Femur (tissue), 1 donor: ENCODE data around the gene CLDN6.

Source experiments
- DNase-seq: peaks from one replicate; pipeline ENCODE4 v3.0.0-alpha.2; 2017

CLDN6 gene

DNA sequence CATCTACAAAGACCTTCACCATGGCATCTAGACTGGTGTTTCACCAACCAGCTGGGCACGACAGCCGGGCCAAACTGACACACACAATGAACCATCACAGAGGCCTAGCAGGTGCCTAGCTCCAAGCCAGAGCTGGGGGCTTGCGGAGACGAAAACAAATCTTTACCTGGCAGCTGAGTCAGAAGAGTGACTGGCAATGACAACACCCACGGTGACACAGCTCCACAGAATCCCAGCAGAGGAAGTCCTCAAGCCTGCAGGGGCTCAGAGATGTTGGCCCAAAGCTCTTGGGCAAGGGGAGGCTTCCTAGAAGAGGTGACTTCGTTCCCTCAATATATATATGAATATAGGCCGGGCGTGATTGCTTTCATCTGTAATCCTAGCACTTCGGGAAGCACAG is 33.5 kb upstream of the CLDN6 start:
- no peak for DNase-seq

DNA sequence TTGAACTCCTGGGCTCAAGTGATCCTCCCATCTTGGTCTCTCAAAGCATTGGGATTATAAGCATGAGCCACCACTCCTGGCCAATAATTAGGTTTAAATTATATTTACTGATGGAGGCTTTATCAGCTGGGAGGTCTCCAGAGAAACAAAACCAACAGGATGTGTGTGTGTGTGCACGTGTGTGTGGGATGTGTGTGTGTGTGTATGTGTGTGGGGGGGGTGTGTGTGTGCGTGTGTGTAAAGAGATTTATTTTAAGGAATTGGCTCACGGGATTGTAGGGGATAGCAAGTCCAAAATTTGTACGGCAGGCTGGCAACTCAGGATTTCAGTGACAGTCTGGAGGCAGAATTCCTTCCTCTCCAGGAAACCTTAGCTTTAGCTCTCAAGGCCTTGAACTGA is 33.0 kb upstream of the CLDN6 start:
- DNase-seq = no peak

DNA sequence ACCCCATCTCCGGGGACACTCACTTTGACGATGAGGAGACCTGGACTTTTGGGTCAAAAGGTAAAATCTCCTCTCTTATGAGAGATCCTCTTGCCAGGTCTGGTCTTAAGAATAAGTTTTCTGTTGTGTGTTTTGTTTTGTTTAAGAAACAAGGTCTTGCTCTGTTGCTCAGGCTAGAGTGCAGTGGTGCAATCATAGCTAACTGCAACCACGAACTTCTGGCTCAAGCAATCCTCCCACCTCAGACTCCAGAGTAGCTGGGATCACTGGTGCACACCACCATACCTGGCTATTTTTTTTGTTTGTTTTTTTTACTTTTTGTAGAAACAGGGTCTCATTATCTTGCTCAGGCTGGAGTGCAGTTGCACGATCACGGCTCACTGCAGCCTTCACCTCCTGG is 32.5 kb upstream of the CLDN6 start:
- DNase-seq = no peak

DNA sequence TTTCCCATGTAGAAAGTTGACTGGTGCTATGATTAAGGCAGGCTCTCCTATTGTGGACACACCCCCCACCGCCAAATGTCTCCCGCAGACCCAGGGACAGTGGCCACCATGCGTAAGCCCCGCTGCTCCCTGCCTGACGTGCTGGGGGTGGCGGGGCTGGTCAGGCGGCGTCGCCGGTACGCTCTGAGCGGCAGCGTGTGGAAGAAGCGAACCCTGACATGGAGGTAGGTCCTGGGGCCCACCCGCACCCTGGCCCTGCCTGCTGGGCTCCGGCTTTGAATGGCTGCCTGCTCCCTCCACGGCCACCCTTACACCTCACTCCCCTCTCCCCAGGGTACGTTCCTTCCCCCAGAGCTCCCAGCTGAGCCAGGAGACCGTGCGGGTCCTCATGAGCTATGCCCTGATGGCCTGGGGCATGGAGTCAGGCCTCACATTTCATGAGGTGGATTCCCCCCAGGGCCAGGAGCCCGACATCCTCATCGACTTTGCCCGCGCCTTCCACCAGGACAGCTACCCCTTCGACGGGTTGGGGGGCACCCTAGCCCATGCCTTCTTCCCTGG is 32.0 kb upstream of the CLDN6 start:
- DNase-seq = no peak

DNA sequence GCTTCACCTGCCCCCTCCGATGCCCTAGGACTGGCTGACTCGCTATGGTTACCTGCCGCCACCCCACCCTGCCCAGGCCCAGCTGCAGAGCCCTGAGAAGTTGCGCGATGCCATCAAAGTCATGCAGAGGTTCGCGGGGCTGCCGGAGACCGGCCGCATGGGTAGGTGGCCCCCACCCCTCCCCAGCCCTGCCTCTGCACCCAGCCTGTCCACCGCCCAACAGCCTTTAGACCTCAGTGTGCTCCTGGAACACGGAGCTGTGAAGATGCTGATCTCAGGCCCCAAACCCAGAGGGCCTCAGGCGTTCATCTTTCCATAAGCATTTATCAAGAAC is 29.4 kb upstream of the CLDN6 start:
- DNase-seq = no peak

DNA sequence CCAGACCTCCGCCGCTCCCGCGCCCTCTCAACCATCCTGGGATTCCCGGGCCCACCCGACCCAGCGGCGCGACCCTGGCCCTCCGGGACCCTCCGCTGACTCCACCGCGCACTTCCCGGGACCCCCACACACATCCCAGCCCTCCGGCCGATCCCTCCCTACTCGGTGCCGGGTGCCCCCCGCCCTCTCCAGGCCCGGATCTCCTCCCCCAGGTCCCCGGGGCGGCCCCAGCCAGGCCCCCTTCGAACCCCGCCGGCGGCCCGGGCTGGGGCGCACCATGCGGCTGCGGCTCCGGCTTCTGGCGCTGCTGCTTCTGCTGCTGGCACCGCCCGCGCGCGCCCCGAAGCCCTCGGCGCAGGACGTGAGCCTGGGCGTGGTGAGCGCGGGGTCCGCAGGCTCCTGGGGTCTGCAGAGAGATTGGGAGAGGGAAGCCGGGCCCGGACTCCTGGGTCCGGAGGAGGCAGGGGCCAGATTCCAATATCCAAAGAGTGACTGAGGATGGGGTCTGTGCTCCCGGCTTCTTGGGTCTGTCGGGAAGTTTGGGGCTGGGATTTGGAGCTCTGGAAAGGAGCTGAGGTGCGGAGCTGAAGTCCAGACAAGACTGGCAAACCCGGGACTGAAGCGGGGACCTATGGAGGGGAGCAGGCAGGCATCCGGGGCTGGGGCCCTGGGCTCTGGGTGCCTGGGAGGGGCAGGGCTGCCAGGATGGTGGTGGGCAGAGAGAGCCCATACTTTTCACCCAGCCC is 28.8 kb upstream of the CLDN6 start:
- DNase-seq = no peak

DNA sequence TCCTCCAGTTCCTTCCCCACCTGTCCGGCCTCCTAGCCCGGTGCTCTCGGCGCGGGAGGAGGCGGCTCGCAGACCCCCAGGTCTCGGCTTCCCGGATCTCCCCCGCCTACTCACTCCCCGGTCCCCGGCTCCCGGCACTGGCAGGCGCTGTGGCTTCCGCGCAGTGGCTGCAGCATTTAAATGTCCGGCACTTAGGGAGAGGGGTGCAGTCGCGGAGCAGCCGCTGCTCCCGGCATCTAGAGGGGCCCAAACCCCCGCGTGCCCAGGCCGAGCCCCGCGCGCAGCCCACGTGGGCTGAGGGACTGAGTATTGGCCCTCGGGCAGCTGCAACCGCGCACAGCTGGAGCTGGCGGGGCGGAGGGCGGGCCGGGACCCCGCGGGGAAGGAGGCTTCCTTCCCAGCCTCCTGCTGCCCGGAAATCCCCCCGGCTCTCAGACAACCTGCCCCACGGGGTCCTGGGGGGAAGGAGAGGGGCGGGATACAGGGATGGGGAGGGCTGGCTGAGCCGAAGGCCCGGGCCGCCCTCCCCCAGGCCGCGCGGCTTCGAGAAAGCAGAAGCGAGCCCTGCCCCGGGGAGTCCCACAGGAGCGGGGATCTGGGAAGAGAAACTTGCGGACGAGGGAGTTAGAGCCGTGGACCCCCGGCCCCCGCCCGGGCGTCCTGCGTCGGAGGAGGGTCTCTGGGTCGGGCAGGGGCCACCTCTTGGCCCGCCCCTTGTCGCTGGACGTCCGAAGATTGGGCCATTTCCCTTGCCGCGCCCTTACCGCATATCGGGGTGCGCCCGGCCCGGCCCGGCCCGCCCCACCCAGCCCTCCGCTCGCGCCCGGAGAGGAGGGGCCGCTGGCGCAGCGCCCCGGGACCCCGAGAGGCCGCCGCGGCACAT is 28.0 kb upstream of the CLDN6 start, which contains the start of gene MMP25:
Gene MMP25 (plus strand): TSS at position 804 of the 883 bp plus-strand sequence. CDS start 357 bp downstream, outside the sequence.
- DNase-seq = no peak

DNA sequence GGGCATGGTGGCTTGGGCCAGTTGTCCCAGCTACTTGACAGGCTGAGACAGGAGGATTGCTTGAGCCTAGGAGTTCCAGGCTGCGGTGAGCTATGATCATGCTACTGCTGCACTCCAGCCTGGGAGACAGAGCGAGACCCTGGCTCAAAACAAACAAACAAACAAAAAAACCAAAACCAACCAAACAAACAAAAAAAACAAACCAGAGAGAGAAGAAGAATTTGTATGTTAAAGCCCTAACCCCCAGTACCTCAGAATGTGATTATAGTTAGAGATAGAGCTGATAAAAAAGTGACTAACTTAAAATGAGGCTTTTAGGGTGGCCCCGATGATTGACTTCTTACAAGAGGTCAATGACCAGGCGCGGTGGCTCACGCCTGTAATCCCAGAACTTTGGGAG is 26.7 kb upstream of the CLDN6 start:
- no peak for DNase-seq

DNA sequence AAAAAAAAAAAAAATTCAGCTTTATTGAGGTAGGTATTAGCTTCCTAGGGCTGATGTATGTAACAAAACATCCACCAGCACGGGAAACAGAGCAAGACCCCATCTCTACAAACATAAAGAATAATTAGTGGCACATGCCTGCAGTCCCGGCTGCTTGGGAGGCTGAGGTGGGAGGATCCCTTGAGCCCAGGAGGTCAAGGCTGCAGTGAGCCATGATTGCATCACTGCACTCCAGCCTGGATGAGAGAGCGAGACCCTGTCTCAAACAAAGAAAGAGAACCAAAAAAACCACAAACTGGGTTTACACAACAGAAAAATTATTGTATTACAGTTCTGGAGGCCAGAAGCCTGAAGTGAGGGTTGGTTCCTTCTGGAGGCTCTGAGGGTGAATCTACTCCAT is 24.4 kb upstream of the CLDN6 start:
- no peak for DNase-seq

DNA sequence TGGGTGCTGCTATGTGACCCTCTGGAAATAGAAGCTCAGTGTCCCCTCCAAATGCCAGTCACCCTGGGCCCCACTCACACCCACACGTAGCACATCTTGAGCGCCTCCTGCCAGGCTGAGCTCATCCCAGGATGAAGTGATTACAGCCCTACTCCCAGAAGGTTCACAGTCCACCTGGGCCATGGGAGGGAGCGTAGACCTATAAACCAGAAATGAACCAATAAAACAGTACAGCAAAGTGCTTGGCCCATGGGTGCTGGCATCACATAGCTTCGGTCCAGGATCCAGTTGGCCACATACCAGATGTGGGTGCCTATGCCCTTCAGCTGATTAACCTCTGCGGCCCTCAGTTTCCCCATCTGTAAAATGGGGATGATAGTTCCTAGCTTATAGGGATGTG is 20.9 kb upstream of the CLDN6 start:
- no peak for DNase-seq

DNA sequence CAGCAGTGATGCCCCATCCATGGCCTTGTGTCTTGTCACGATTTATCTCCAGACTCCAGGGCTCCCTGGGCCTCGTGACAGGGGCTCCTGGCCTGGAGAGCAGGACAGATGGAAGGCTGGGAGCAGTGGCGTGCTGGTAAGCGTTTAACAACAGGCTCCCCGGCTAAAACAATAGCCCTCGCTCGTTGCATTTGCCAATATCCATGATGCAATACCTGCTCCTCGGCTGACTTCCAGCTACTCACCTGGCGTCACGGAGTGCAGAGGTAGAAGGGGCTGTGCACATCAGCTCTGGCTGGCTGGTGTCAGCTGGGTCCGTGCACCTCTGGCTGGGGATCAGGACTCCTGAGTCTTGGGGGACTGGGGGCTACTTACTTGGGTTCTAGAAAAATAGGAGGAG is 20.3 kb upstream of the CLDN6 start:
- no peak for DNase-seq

DNA sequence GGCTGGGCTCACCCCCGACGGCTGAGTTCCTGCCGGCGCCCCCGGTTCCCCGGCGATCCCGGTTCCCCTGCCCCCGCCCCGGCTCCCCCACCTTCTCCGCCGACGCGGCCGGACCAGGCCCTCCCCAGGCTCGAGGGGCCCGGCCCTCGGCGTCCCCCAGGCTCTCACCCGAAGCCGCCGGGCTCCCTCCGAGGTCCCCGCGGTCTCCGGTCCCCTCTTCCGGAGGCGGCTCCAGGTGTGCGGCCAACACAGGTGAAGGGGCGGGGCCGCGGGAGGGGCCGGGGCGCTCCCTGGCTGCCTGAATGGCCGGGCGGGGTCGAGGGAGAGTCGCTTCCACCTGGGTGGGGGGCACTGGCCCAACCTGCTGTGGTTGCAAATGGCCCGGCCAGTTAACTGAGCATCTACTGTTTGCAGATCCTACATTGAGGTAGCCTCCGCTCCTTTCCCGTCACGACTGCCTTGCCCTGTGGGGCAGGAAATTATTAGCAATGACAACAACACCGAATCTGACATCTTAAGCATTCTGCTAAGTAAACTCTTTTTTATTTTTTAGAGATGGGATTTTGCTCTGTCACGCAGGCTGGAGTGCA is 18.8 kb upstream of the CLDN6 start, which contains the start of gene BICDL2:
Gene BICDL2 (minus strand): TSS at position 219 of the 590 bp plus-strand sequence. CDS start 1,448 bp downstream, outside the sequence.
- DNase-seq = no peak

DNA sequence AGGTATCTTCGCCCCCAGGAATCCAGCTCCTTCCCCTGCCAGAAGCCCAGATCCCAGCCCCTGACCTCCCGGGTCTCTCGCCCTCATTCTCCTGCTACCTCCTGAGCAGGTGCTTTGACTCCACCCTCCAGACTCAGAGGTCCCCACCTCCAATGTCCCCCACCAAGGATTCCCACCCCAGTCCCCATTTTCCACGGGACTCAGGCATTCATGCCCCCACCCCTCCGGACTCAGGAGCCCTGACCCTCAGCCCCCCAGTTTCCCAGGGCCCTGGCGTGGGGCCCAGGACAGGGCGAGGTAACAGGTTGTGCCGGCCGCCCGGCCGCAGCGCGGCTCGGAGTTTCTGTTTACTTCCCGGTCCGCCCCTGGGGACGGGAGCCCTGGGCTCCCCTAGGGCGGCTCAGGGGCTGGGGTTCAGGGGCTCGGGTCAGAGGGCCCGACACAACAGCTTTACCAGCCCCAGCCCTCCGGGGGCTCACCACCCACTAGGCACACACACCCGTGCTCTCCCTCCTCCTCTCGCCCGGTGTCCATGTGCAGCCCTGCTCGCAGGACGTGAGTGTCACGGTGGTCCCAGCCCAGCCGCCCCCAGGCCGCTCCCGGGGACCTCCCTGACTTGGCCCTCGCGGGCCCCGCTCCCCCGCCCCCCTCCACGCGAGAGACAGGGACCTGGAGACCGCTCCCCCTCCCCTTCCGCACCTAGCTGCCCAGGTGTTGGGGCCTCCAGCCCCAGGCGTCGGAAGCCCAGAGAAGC is 18.2 kb upstream of the CLDN6 start:
- no peak for DNase-seq

DNA sequence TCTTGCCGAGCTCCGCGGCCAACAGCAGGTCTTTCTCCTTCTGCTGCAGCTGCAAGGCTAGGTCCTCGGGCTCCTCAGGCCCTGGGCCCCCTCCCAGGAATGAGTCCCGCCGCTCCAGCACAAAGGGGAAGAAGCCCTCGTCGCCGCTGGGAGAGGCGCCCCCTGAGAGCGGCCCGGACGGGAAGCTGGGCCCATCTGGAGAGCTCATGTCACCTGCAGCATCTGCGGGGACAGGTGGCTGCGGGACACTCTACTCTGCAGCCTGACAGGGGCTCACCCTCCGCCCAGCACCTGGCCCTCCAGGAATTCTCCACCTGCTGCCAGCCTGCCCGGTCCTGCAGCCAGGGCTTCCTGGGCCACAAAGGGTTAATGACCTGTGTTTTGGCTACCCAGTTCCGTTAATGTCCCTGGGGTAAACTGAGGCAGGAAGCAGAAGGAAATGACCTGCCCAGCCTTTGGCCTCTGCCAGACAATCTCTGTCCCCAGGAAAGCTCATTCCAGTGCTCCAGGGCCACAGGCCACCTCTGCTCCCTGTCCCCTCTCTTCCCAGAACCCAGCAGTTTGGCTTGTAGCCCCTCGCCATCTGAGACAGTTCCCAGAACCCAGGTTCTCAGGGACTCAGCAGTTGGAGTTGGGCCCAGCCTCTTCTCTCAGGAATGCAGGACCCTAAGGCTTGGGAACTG is 17.4 kb upstream of the CLDN6 start:
- no peak for DNase-seq

DNA sequence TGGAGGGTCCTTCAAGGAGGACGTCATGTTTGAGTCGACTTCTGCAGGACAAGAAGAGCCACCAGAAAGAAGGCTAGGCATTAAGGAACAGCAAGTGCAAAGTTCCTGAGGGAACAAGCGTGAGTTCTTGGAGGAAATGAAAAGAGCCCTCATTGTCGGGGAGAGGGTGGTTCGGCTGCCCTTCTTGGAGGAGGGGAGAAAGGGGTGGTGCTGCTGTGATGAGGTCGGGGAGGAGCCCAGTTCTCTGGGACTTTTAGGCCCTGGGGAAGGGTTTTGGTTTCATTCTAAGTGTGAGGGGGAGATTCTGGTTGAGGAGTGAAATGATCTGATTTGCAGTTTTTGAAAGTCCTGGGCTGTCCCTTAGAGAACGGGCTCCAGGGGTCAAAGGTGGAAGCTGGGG is 14.6 kb upstream of the CLDN6 start:
- no peak for DNase-seq

DNA sequence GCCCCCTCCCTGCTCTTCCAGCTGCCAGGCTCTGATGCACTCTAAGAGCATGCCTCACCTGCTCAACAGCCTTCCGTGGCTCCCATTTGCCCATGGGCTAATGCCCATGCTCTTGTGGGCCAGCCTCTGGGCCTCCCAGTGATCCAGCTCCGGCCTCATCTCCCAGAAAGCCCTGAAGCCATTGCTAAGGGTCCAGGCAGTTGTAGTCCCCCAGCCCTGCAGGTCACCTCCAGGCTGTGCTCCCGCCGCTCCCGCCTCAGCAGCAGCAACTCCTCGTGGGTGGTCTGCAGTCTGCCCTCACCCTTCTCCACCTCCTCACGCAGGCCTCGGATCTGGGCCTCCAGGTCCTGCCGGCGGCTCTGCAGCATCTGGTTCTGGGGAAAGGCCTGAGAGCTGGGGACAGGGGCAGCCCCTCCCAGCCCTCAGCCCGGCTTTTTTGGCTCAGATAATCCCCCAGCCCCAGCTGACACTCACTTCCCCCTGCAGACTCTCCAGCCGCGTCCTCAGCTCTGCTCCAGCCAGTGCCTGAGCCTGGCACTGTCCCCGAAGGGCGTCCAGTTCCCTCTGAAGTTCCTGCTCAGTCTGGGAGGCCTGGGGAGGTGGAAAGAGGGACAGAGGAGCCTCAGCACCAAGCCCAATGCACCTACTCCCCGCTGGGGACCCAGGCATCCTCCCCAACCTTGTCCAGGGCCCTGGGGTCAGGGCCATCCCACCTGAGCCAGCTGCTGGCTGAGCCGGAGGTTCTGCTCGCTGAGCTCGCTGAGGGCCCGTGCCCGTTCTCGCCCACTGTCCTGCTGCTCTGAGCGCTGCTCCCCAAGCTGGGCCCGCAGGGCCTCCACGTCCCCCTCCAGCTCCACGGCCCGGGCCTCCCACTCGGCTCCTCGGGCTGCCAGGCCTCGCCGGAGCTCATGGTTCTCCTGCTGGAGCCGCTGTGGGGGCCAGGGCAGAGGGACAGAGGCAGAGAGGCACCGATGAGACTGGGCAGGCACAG is 12.5 kb upstream of the CLDN6 start:
- DNase-seq = no peak

DNA sequence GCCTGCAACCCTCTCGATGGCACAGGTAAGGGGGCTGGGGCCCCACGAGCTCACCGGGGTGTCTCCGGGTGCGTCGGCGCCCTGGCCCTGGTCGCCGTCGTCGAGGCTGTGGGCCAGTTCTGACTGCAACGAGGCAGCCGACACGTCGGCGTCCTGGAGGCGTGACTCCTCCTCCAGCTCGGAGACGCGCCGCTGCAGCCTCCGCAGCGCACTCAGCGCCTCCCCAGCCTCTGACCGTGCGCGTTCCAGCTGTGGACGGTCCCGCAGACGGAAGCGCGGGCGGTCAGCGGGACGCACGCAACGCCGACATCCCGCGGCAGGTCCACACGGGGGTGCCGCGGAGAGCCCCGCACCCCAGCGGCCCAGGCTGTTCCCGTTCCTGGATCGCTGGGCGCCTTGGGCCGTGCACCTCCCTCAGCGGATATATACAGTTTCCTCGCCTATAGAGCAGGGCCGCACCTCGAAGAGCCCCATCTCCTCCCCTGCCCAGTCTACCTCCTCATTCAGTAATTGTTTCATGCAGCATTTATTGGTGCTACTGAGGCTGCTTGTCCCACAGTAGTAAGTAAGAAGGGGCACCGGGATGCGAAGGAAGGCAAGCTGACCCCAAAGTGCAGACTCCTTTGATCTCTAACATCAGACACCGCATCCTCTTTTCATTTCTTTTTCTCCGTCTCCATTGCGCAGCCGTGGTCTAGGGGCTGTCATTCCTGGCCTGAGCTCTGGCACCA is 11.7 kb upstream of the CLDN6 start:
- no peak for DNase-seq

DNA sequence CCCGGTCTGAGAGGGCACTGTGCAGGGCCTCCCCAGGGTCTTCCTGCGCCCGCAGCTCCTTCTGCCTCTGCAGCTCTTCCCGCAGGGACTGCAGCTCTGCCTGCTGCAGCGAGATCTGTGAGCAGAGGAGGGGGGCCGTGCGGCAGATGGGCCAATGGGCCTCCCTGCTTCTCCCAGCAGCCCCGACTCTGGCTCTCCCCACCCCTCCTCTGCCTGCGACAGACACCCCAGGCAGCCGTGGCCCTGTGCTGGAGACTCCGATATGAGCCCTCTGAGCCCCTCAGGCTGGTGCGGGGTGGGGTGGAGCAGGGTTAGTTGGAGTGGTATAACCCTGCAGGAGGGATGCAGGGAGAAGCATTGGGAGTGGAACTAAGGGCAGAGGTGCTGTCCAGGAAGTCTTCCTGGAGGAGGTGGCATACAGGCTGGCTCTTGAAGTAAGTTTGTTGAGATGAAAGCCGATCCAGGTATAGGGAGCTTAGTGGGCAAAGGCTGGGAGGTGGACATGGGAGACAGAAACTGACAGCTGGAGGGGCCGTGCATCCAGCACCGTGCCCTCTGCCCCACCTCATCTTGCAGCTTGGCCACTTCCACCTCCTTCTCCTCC is 10.8 kb upstream of the CLDN6 start:
- DNase-seq = no peak

DNA sequence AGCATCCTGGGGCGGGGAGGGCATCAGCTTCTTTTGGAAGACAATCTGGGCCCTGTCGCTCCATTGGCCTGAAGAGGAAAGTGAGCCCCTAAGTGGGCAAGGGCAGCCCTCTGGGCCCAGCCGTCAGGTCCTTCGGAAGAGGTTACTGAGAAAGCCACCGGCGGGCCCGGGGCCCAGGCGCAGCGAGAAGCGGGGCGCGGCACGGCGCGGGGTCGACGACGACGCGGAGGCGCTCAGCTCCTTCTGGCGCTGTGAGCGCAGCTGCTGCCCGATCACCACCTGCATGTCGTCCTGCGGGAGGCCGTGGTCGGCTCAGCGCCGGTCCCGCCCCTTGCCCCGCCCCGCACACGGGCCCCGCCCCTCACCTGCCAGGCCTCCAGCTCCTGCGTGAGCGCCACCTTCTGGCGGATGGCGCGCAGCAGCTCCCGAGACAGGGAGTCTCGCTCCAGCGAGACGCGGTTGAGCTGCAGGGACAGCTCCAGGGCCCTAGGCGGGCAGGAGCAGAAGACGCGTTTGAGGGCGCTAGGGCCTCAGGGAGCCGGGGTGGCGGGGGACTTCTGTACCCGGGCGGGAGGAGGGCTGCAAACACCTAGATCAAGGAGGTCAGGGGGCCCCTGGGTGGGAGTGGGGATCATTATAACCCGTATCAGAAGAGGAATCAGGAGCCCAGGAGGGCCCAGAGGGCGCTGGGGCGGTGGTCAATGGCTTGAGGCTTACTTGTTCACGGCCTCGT is 10.2 kb upstream of the CLDN6 start:
- DNase-seq = peak; percentile 86
